GM12873 (cell line): ENCODE results near the gene RFNG.

ENCODE experiments used
- TF ChIP-seq, protein P1 (sequence below): IDR thresholded peaks from 2 replicates; pipeline ENCODE4 v1.5.1; 2012; ENCODE audit warnings: low read depth, mild to moderate bottlenecking, moderate library complexity, low read length, control low read depth; ENCODE audit not compliant: insufficient read depth; ENCODE audit errors: missing control alignments

The RFNG gene

GRCh38 chr17:81998212-81998611 is 53.4 kb downstream of the RFNG start:
- TF ChIP-seq, protein P1, sequence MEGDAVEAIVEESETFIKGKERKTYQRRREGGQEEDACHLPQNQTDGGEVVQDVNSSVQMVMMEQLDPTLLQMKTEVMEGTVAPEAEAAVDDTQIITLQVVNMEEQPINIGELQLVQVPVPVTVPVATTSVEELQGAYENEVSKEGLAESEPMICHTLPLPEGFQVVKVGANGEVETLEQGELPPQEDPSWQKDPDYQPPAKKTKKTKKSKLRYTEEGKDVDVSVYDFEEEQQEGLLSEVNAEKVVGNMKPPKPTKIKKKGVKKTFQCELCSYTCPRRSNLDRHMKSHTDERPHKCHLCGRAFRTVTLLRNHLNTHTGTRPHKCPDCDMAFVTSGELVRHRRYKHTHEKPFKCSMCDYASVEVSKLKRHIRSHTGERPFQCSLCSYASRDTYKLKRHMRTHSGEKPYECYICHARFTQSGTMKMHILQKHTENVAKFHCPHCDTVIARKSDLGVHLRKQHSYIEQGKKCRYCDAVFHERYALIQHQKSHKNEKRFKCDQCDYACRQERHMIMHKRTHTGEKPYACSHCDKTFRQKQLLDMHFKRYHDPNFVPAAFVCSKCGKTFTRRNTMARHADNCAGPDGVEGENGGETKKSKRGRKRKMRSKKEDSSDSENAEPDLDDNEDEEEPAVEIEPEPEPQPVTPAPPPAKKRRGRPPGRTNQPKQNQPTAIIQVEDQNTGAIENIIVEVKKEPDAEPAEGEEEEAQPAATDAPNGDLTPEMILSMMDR, result no peak
